Measurements from ENCODE around the gene LRBA.

DNA sequence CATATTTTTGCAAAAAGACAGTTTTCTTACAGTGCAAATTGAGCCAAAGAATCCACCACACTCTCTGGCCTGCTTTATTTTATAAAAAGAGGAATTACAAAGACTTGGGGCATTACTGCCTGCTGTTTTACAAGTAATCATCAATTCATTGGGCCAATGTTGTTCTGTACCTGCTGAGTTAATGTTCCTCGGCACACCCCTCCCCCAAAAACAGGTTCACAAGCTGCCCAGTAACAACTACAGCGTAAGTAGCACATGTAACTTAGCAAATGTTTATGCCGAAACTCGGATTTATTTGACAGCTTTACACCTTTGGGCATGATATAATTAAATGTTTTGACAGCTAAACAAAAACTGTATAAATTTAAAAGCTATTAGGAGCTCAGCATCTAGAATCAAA lies 647.8 kb downstream of the LRBA start:
- TF ChIP-seq POLR2A (IDR thresholded peaks at IDR 0.05) (no peak), CTCF (IDR thresholded peaks at IDR 0.05 in 4 of 5, conservative IDR thresholded peaks at IDR 0.05 in 1 of 5) (no peak)

Measured in gastrocnemius medialis (tissue), 4 donors.